Caco-2 (cell line): Measurements from ENCODE around the gene CCDC50. TPM values are rescaled to one million over a fixed set of nuclear protein-coding genes. Genes with fewer than 3 reads are reported as not detected.

Experiments used
- BruUV-seq: library from RNA; stranded (reverse); fragments of 400-500 nt; replicated peaks from 2 replicates; lab custom pipeline; 2021; lab: Mats Ljungman, UMichigan
- CTCF ChIA-PET: fragments of 300-600 bp; sonication (Branson Sonifier 250); formaldehyde crosslinking; loops from one replicate; lab custom pipeline; 2022; ENCODE audit warnings: antibody characterized with exemption; lab: Charles Lee
- POLR2A ChIA-PET: fragments of 300-600 bp; sonication (Branson Sonifier 250); formaldehyde crosslinking; loops from one replicate; lab custom pipeline; 2022; ENCODE audit warnings: antibody characterized with exemption; lab: Charles Lee
- DNase-seq, 2 experiments: peaks; one replicate each; pipeline versions ENCODE4 v3.0.0 to v3.0.0-alpha.2; 2020 to 2022
- H3K27me3 ChIP-seq: replicated peaks from 2 replicates; pipeline ENCODE4 v1.6.0; 2011; ENCODE audit warnings: low read length; ENCODE audit not compliant: control insufficient read depth, insufficient read depth
- H3K36me3 ChIP-seq: 2 replicates; pipeline ENCODE4 v1.5.1; 2011; ENCODE audit warnings: low read length; ENCODE audit not compliant: control insufficient read depth, insufficient read depth
- H3K4me1 ChIP-seq: fragments of 250-450 bp; sonication (Bioruptor Pico); 2 replicates; pipeline ENCODE4 v1.5.1; 2020; ENCODE audit warnings: mild to moderate bottlenecking
- H3K4me3 ChIP-seq: 2 replicates; pipeline ENCODE4 v1.5.1; 2011; ENCODE audit warnings: low read depth, mild to moderate bottlenecking, control low read depth, low read length
- H3K9me3 ChIP-seq: fragments of 250-450 bp; sonication (Bioruptor Pico); 2 replicates; pipeline ENCODE4 v1.5.1; 2020; ENCODE audit warnings: mild to moderate bottlenecking, moderate library complexity
- H3K27ac Mint-ChIP-seq: one replicate; pipeline ENCODE4 v1.8.0; 2022; ENCODE audit warnings: mixed read lengths; ENCODE audit not compliant: unreplicated experiment
- H3K27me3 Mint-ChIP-seq: one replicate; pipeline ENCODE4 v1.8.0; 2022; ENCODE audit warnings: mixed read lengths; ENCODE audit not compliant: insufficient read depth, unreplicated experiment
- H3K36me3 Mint-ChIP-seq: one replicate; pipeline ENCODE4 v1.8.0; 2022; ENCODE audit warnings: mild to moderate bottlenecking, mixed read lengths; ENCODE audit not compliant: insufficient read depth, unreplicated experiment
- H3K4me1 Mint-ChIP-seq: one replicate; pipeline ENCODE4 v1.8.0; 2022; ENCODE audit warnings: low read depth, mixed read lengths; ENCODE audit not compliant: unreplicated experiment
- H3K4me3 Mint-ChIP-seq: one replicate; pipeline ENCODE4 v1.8.0; 2022; ENCODE audit warnings: mild to moderate bottlenecking, moderate library complexity, mixed read lengths; ENCODE audit not compliant: unreplicated experiment
- H3K9me3 Mint-ChIP-seq: one replicate; pipeline ENCODE4 v1.8.0; 2022; ENCODE audit warnings: mixed read lengths; ENCODE audit not compliant: unreplicated experiment
- intact Hi-C: fragments of 100-400 bp; cut with micrococcal nuclease; formaldehyde crosslinking; loops from one replicate; pipeline ENCODE4 v1.10.0; 2022; ENCODE audit not compliant: unreplicated experiment
- total RNA-seq: library from RNA; stranded (reverse); gene quantifications from 2 replicates; pipeline ENCODE4 v1.2.3, GENCODE V29; 2022
- TF ChIP-seq, protein P1 (sequence below), 2 experiments: fragments of 200-600 bp in 1 of 2; IDR thresholded peaks; 1 replicate in 1 of 2; 2 replicates in 1 of 2; pipeline versions ENCODE4 v1.5.1 to v1.8.0; 2011 to 2022; ENCODE audit warnings: antibody characterized with exemption in 1 of 2, control low read depth in 1 of 2, inconsistent platforms in 1 of 2, low read depth in 1 of 2, low read length in 1 of 2, mild to moderate bottlenecking in 1 of 2, moderate library complexity in 1 of 2; ENCODE audit not compliant: insufficient read depth in 1 of 2, severe bottlenecking in 1 of 2, unreplicated experiment in 1 of 2

CCDC50 gene
- total RNA-seq, 1 experiment from 2014 or later: 53.1 TPM

DNA sequence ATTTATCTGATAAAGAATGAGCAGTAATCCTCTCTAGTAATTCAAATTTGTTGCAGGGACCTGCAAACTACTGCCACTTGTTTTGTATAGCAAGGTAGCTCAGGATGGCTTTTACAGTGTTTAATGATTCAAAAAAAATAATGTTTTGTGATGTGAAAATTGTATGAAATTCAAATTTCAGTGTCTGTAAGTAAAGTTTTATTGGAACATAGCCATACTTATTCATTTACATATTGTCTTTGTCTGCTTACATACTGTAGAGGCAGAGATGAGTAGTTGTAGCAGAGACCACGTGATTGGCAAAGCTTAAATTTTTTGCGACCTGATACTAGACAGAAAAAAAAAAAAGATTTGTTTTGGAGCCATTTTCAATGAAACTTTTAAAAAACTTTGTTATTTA lies 7.6 kb downstream of the CCDC50 start:
- H3K4me1 ChIP-seq: peaks cover 11% of the 10 kb centered on the region
- no peak for DNase-seq
- no peak overlapping the region for H3K4me3 ChIP-seq
- no peaks in the 10 kb centered on the region for H3K27me3 ChIP-seq
- Mint-ChIP-seq H3K36me3 (peaks cover 5% of the 10 kb centered on the region), H3K4me1 (peaks cover 9% of the 10 kb centered on the region), H3K4me3 (no peak overlapping the region), H3K9me3 (no peaks in the 10 kb centered on the region), H3K27ac (no peak overlapping the region), H3K27me3 (no peaks in the 10 kb centered on the region)
- ChIA-PET POLR2A (no interaction called here), CTCF (no interaction called here)
- no peaks in the 10 kb centered on the region for H3K36me3 ChIP-seq
- no TSS peak for BruUV-seq
- TF ChIP-seq, protein P1, sequence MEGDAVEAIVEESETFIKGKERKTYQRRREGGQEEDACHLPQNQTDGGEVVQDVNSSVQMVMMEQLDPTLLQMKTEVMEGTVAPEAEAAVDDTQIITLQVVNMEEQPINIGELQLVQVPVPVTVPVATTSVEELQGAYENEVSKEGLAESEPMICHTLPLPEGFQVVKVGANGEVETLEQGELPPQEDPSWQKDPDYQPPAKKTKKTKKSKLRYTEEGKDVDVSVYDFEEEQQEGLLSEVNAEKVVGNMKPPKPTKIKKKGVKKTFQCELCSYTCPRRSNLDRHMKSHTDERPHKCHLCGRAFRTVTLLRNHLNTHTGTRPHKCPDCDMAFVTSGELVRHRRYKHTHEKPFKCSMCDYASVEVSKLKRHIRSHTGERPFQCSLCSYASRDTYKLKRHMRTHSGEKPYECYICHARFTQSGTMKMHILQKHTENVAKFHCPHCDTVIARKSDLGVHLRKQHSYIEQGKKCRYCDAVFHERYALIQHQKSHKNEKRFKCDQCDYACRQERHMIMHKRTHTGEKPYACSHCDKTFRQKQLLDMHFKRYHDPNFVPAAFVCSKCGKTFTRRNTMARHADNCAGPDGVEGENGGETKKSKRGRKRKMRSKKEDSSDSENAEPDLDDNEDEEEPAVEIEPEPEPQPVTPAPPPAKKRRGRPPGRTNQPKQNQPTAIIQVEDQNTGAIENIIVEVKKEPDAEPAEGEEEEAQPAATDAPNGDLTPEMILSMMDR (IDR thresholded peaks at IDR 0.05; ENCODE audit: insufficient read depth in 1 of 2, low read depth in 1 of 2, low read length in 1 of 2, severe bottlenecking in 1 of 2, unreplicated experiment in 1 of 2): no peak
- no peaks in the 10 kb centered on the region for H3K9me3 ChIP-seq
- intact Hi-C loops: no loop called here

DNA sequence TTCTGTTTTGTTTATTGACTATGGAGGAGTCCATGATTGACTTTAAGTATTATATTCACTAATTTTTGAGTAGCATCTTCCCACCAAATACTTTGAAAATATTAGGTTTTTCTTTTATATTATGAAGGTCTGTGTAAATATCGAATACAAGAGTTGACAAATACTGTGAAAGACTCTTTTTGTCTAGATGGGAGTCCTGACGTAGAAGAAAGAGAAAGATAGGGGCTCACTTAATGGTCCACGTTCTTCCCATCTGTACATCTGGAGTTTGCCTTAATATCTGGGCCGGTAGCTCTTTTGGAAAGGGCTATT lies 8.9 kb downstream of the CCDC50 start:
- no peaks in the 10 kb centered on the region for H3K9me3 ChIP-seq
- no peaks in the 10 kb centered on the region for H3K27me3 Mint-ChIP-seq
- peaks cover under 1% of the 10 kb centered on the region for H3K36me3 Mint-ChIP-seq
- H3K27me3 ChIP-seq: no peaks in the 10 kb centered on the region
- BruUV-seq: no TSS peak
- TF ChIP-seq, protein P1 (IDR thresholded peaks at IDR 0.05; ENCODE audit: insufficient read depth in 1 of 2, low read depth in 1 of 2, low read length in 1 of 2, severe bottlenecking in 1 of 2, unreplicated experiment in 1 of 2): no peak
- no peaks in the 10 kb centered on the region for H3K36me3 ChIP-seq
- no peak overlapping the region for H3K4me3 ChIP-seq
- H3K4me1 Mint-ChIP-seq: peaks cover under 1% of the 10 kb centered on the region
- intact Hi-C loops: no loop called here
- H3K4me3 Mint-ChIP-seq: no peak overlapping the region
- ChIA-PET CTCF (no interaction called here), POLR2A (no interaction called here)
- DNase-seq: no peak
- peak overlapping the region; percentile 25 for H3K27ac Mint-ChIP-seq
- H3K9me3 Mint-ChIP-seq: no peaks in the 10 kb centered on the region
- peaks cover under 1% of the 10 kb centered on the region; the same call in 1 of the 2 replicates for H3K4me1 ChIP-seq

- no peak overlapping the region for H3K4me3 Mint-ChIP-seq
- intact Hi-C loops: no loop called here
Measured at GRCh38 chr3:191339316-191339917, 10.2 kb downstream of the CCDC50 start.

More at GRCh38 chr3:191339316-191339917, 10.2 kb downstream of the CCDC50 start:
- Histone ChIP-seq H3K36me3 (no peaks in the 10 kb centered on the region), H3K9me3 (no peaks in the 10 kb centered on the region), H3K4me1 (peaks cover 10% of the 10 kb centered on the region), H3K4me3 (no peak overlapping the region), H3K27me3 (no peaks in the 10 kb centered on the region)
- H3K27ac Mint-ChIP-seq: no peak overlapping the region
- H3K27me3 Mint-ChIP-seq: no peaks in the 10 kb centered on the region
- DNase-seq: no peak
- no peaks in the 10 kb centered on the region for H3K36me3 Mint-ChIP-seq
- CTCF ChIA-PET: no interaction called here
- TF ChIP-seq, protein P1 (IDR thresholded peaks at IDR 0.05; ENCODE audit: insufficient read depth in 1 of 2, low read depth in 1 of 2, low read length in 1 of 2, severe bottlenecking in 1 of 2, unreplicated experiment in 1 of 2): no peak
- no peaks in the 10 kb centered on the region for H3K9me3 Mint-ChIP-seq
- no TSS peak for BruUV-seq
- peaks cover 10% of the 10 kb centered on the region for H3K4me1 Mint-ChIP-seq
- POLR2A ChIA-PET: no interaction called here
